Ishikawa (cell line): ENCODE results near the gene AIF1.

Experiments used
- CEBPB ChIP-seq: IDR thresholded peaks from 2 replicates; pipeline ENCODE4 v1.6.1; 2012
- CREB1 ChIP-seq: IDR thresholded peaks from 2 replicates; pipeline ENCODE4 v1.6.1; 2012; ENCODE audit warnings: low read depth
- EGR1 ChIP-seq: IDR thresholded peaks from 2 replicates; pipeline ENCODE4 v1.6.1; 2012
- EP300 ChIP-seq: IDR thresholded peaks from 2 replicates; pipeline ENCODE4 v1.6.1; 2012; ENCODE audit warnings: borderline replicate concordance
- FOXM1 ChIP-seq: IDR thresholded peaks from 2 replicates; pipeline ENCODE4 v1.6.1; 2012; ENCODE audit warnings: low read depth, borderline replicate concordance
- NFIC ChIP-seq: IDR thresholded peaks from 2 replicates; pipeline ENCODE4 v1.6.1; 2012
- RAD21 ChIP-seq: IDR thresholded peaks from 2 replicates; pipeline ENCODE4 v1.6.1; 2012; ENCODE audit warnings: low read depth
- TAF1 ChIP-seq: IDR thresholded peaks from 2 replicates; pipeline ENCODE4 v1.6.1; 2012; ENCODE audit warnings: low read depth, mild to moderate bottlenecking
- TCF12 ChIP-seq: IDR thresholded peaks from 2 replicates; pipeline ENCODE4 v1.6.1; 2012; ENCODE audit warnings: low read depth
- TEAD4 ChIP-seq: IDR thresholded peaks from 2 replicates; pipeline ENCODE4 v1.6.1; 2012
- YY1 ChIP-seq: IDR thresholded peaks from 2 replicates; pipeline ENCODE4 v1.6.1; 2012; ENCODE audit warnings: low read depth
- ZBTB7A ChIP-seq: IDR thresholded peaks from 2 replicates; pipeline ENCODE4 v1.6.1; 2012; ENCODE audit warnings: low read depth
- TF ChIP-seq, protein P1 (sequence below): IDR thresholded peaks from 2 replicates; pipeline ENCODE4 v1.6.1; 2012
- TF ChIP-seq, protein P2 (sequence below): IDR thresholded peaks from 2 replicates; pipeline ENCODE4 v1.6.1; 2012
- TF ChIP-seq, protein P3 (sequence below): IDR thresholded peaks from 2 replicates; pipeline ENCODE4 v1.6.1; 2012; ENCODE audit warnings: low read depth, mild to moderate bottlenecking

Gene AIF1

DNA sequence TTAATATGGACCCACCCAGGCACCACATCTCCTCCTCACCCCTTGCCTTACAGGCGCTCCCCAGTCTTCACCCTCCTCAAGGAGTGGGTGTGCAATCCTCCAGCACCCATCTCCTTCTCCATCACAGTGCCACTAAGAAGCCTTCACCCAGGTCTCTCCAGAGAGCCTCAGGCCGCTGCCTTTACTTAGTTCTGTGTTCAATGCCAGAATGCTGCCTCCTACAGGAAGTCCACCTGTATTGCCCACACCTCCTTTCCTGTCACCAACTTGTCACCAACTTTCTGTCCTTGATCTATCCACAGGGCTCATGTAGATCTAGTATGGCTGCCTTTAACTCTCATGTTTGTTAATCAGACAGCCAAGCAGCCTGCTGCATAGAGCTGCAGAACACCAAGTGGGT is 29.5 kb upstream of the AIF1 start:
- TF ChIP-seq CREB1 (no peak), TAF1 (no peak), CEBPB (no peak), EP300 (no peak), EGR1 (no peak), ZBTB7A (no peak), RAD21 (no peak), TCF12 (no peak), FOXM1 (no peak), YY1 (no peak)
- TF ChIP-seq, protein P1, sequence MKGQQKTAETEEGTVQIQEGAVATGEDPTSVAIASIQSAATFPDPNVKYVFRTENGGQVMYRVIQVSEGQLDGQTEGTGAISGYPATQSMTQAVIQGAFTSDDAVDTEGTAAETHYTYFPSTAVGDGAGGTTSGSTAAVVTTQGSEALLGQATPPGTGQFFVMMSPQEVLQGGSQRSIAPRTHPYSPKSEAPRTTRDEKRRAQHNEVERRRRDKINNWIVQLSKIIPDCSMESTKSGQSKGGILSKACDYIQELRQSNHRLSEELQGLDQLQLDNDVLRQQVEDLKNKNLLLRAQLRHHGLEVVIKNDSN, result no peak

DNA sequence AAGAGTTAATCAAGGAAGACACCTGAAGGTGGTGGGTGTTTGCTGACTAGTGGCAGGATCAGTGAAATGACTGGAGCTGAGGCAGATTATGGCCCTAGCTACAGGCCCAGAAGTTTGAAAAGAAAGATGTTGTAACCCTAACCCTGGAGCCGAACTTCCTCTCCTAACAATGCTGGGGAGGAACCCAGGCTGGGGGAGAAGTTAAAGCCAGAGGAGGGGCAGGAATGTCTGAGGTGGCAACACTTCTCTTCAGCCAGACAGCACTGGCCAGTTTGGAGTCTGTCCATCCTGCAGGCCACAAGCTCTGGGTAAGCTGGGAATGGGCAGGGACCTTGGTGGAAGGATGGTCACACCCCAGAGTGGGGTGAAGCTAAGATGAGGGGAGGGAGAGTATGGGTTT is 29.0 kb upstream of the AIF1 start, which contains the start of gene LST1:
LST1 (plus strand) TSS at position 270 of the 400 bp plus-strand sequence. CDS start 1,023 bp downstream, outside the sequence.
- TF ChIP-seq TEAD4, result no peak
- TF ChIP-seq, protein P2, sequence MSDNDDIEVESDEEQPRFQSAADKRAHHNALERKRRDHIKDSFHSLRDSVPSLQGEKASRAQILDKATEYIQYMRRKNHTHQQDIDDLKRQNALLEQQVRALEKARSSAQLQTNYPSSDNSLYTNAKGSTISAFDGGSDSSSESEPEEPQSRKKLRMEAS, result no peak
- no peak for TF ChIP-seq EGR1
- no peak for TF ChIP-seq TAF1
- TF ChIP-seq YY1, result no peak
- TF ChIP-seq, protein P3, sequence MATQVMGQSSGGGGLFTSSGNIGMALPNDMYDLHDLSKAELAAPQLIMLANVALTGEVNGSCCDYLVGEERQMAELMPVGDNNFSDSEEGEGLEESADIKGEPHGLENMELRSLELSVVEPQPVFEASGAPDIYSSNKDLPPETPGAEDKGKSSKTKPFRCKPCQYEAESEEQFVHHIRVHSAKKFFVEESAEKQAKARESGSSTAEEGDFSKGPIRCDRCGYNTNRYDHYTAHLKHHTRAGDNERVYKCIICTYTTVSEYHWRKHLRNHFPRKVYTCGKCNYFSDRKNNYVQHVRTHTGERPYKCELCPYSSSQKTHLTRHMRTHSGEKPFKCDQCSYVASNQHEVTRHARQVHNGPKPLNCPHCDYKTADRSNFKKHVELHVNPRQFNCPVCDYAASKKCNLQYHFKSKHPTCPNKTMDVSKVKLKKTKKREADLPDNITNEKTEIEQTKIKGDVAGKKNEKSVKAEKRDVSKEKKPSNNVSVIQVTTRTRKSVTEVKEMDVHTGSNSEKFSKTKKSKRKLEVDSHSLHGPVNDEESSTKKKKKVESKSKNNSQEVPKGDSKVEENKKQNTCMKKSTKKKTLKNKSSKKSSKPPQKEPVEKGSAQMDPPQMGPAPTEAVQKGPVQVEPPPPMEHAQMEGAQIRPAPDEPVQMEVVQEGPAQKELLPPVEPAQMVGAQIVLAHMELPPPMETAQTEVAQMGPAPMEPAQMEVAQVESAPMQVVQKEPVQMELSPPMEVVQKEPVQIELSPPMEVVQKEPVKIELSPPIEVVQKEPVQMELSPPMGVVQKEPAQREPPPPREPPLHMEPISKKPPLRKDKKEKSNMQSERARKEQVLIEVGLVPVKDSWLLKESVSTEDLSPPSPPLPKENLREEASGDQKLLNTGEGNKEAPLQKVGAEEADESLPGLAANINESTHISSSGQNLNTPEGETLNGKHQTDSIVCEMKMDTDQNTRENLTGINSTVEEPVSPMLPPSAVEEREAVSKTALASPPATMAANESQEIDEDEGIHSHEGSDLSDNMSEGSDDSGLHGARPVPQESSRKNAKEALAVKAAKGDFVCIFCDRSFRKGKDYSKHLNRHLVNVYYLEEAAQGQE, result no peak
- TF ChIP-seq, protein P1, result no peak
- no peak for TF ChIP-seq ZBTB7A
- TF ChIP-seq TCF12, result no peak
- TF ChIP-seq RAD21, result no peak
- TF ChIP-seq CREB1, result no peak
- TF ChIP-seq EP300, result no peak
- TF ChIP-seq FOXM1, result no peak
- TF ChIP-seq NFIC, result no peak
- TF ChIP-seq CEBPB, result no peak

DNA sequence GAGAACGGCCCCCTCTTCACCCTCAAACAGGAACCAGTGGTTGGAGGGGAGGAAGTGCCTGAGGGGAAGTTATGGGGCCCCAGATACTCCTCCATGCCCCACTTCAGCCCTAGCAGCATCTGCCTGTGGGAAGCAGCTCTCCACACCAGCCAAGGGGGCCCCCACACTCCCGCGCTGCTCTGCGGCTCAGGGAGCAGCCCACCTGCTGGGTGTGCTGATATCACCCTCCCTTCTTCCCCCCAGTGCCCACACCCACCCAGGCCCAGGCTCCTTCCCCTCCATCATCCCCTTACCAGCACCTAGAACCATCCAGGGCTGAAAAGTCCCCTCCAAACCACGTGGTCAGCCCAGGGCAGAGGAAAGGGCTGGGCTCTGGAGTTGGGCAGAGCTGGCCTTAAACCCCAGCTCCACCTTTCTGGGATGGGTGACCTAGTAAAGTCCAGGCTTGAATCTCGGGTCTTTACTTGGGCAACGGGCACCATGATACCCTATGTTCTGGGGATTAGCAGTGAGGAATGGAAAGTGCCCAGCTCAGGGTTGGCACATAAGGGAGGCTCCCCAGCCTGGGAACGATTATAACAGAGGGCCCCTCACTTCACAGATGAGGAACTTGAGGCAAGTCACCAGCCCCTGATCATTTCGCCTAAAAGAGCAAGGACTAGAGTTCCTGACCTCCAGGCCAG is 28.3 kb upstream of the AIF1 start:
- TF ChIP-seq YY1, result no peak
- TF ChIP-seq, protein P2, result no peak
- no peak for TF ChIP-seq EP300
- TF ChIP-seq CEBPB, result no peak
- TF ChIP-seq FOXM1, result no peak
- TF ChIP-seq, protein P3, result no peak
- TF ChIP-seq TCF12, result no peak
- TF ChIP-seq NFIC, result no peak
- TF ChIP-seq, protein P1, result no peak
- no peak for TF ChIP-seq TEAD4
- TF ChIP-seq CREB1, result no peak
- no peak for TF ChIP-seq RAD21
- TF ChIP-seq ZBTB7A, result no peak
- TF ChIP-seq EGR1, result no peak
- TF ChIP-seq TAF1, result no peak

DNA sequence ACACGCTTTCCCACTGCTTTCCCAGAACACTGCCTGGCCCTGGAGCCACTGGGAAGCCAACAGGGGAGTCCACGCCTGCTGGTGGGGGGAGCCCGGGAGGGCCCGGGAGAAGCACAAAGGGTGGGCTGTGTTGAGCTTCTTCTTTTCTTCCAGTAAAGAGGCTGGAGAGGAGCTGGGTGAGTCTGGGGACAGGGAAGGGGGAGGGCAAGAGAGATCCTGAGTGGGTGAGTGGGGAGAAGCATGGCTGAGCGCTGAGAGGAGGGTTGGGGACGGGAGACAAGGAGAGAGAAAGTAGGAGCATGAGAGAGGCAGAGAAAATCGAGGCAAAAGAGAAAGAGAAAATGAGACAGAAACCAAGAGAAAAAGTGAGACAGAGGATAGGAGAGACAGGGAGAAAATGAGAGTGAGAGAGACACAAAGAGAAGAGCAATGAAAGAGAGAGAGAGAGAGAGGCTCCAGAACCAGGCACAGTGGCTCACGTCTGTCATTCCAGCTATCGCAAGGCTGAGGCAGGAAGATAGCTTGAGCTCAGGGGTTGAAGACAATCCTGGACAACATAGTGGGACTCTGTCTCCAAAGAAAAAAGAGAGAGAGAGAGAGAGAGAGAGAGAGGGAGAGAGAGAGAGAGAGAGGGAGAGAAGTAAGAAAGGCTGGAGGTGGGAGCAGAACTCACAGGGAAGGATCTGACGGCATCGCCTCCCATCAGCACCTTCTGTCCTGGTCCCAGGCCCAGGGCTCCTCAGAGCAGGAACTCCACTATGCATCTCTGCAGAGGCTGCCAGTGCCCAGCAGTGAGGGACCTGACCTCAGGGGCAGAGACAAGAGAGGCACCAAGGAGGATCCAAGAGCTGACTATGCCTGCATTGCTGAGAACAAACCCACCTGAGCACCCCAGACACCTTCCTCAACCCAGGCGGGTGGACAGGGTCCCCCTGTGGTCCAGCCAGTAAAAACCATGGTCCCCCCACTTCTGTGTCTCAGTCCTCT is 26.9 kb upstream of the AIF1 start:
- TF ChIP-seq TEAD4 (no peak), TAF1 (no peak), YY1 (no peak)
